H1 (cell line): ENCODE results near the gene PCDH9. TPM values are rescaled to one million over a fixed set of nuclear protein-coding genes. Genes with fewer than 3 reads are reported as not detected.

Experiments used
- CTCF ChIA-PET: fragments of 300-600 bp; sonication (Branson Sonifier 250); formaldehyde crosslinking; loops from one replicate; lab custom pipeline; 2021; ENCODE audit not compliant: partially characterized antibody; lab: Charles Lee
- POLR2A ChIA-PET: fragments of 300-600 bp; sonication (Branson Sonifier 250); formaldehyde crosslinking; loops from one replicate; lab custom pipeline; 2021; ENCODE audit warnings: inconsistent platforms; ENCODE audit not compliant: partially characterized antibody; lab: Charles Lee
- DNase-seq, 2 experiments: peaks; one replicate each; pipeline versions ENCODE4 v3.0.0 to v3.0.0-alpha.2; 2010 to 2022; ENCODE audit warnings: low spot score in 2 of 2, low read depth in 1 of 2, mixed read lengths in 1 of 2
- FAIRE-seq: peaks from 2 replicates; lab custom pipeline; 2011; peaks lifted over from hg19 to GRCh38; lab: Jason Lieb, UNC
- H2AFZ ChIP-seq: 2 replicates; pipeline ENCODE4 v1.8.1; 2012; ENCODE audit warnings: low read length, inconsistent platforms
- H2AK5ac ChIP-seq: 2 replicates; pipeline ENCODE4 v1.6.1; 2013; ENCODE audit warnings: low read depth, low read length
- H2BK120ac ChIP-seq: replicated peaks from 2 replicates; pipeline ENCODE3; 2013; ENCODE audit warnings: low read depth, low read length, inconsistent platforms
- H2BK12ac ChIP-seq: 2 replicates; pipeline ENCODE4 v1.6.1; 2013; ENCODE audit warnings: low read depth, low read length
- H2BK15ac ChIP-seq: 2 replicates; pipeline ENCODE4 v1.6.1; 2013; ENCODE audit warnings: low read length
- H2BK20ac ChIP-seq: 2 replicates; pipeline ENCODE4 v1.6.1; 2013; ENCODE audit warnings: low read length
- H2BK5ac ChIP-seq: 2 replicates; pipeline ENCODE4 v1.6.1; 2013; ENCODE audit warnings: low read depth, low read length
- H3K14ac ChIP-seq: 2 replicates; pipeline ENCODE4 v1.6.1; 2013; ENCODE audit warnings: inconsistent platforms; ENCODE audit not compliant: insufficient read length
- H3K18ac ChIP-seq: 2 replicates; pipeline ENCODE4 v1.6.1; 2013; ENCODE audit warnings: low read length; ENCODE audit errors: extremely low read depth
- H3K23ac ChIP-seq: 2 replicates; pipeline ENCODE4 v1.6.1; 2013; ENCODE audit warnings: inconsistent platforms; ENCODE audit not compliant: insufficient read length
- H3K23me2 ChIP-seq: 2 replicates; pipeline ENCODE4 v1.6.1; 2013; ENCODE audit warnings: low read depth, low read length
- H3K27ac ChIP-seq: 2 replicates; pipeline ENCODE4 v1.6.1; 2011; ENCODE audit warnings: low read depth, low read length, inconsistent platforms
- H3K27me3 ChIP-seq, 4 experiments: replicated peaks in 1 of 4; 1 replicate in 1 of 4; 2 replicates in 3 of 4; pipeline versions ENCODE4 v1.6.1 to v1.8.1; 2011 to 2013; ENCODE audit warnings: low read length in 3 of 4, mild to moderate bottlenecking in 3 of 4, inconsistent platforms in 2 of 4, mixed read lengths in 2 of 4, moderate library complexity in 1 of 4; ENCODE audit not compliant: control insufficient read depth in 3 of 4, insufficient read depth in 3 of 4; ENCODE audit errors: extremely low read depth in 1 of 4
- H3K36me3 ChIP-seq, 4 experiments: 2 replicates each; pipeline versions ENCODE4 v1.6.1 to v1.8.1; 2011 to 2013; ENCODE audit warnings: mild to moderate bottlenecking in 4 of 4, low read length in 3 of 4, moderate library complexity in 2 of 4, control low read depth in 1 of 4, inconsistent platforms in 1 of 4; ENCODE audit not compliant: insufficient read depth in 4 of 4, control insufficient read depth in 2 of 4
- H3K4ac ChIP-seq: replicated peaks from 2 replicates; pipeline ENCODE3; 2013; ENCODE audit warnings: low read length, low read depth, mixed read lengths, inconsistent platforms; ENCODE audit not compliant: insufficient read length
- H3K4me1 ChIP-seq, 4 experiments: replicated peaks in 1 of 4; 1 replicate in 1 of 4; 2 replicates in 3 of 4; pipeline versions ENCODE4 v1.6.1 to v1.8.1; 2011 to 2013; ENCODE audit warnings: low read length in 3 of 4, inconsistent platforms in 2 of 4, mixed read lengths in 1 of 4; ENCODE audit not compliant: insufficient read depth in 4 of 4, control insufficient read depth in 3 of 4
- H3K4me2 ChIP-seq, 2 experiments: 2 replicates each; pipeline versions ENCODE4 v1.6.1 to v1.8.1; 2011 to 2013; ENCODE audit warnings: low read depth in 2 of 2, low read length in 2 of 2, control low read depth in 1 of 2, inconsistent platforms in 1 of 2, mild to moderate bottlenecking in 1 of 2; ENCODE audit not compliant: insufficient read depth in 1 of 2
- H3K4me3 ChIP-seq, 4 experiments: fragments of 200-600, 300-600 bp in 1 of 4; sonication (generic), shearing (Covaris generic), sonication (Bioruptor Twin) in 1 of 4; 2 replicates each; pipeline versions ENCODE4 v1.5.1 to v1.8.1; 2011 to 2016; ENCODE audit warnings: low read length in 4 of 4, low read depth in 3 of 4, control low read depth in 2 of 4, inconsistent platforms in 2 of 4, mild to moderate bottlenecking in 2 of 4, mixed read lengths in 1 of 4, moderate library complexity in 1 of 4; ENCODE audit not compliant: insufficient read depth in 2 of 4; ENCODE audit errors: extremely low read depth in 1 of 4
- H3K56ac ChIP-seq: replicated peaks from 2 replicates; pipeline ENCODE3; 2013; ENCODE audit warnings: low read depth, mild to moderate bottlenecking, mixed read lengths, low read length, inconsistent platforms; ENCODE audit not compliant: insufficient read length
- H3K79me1 ChIP-seq: 2 replicates; pipeline ENCODE4 v1.6.1; 2013; ENCODE audit warnings: low read depth, low read length, control low read depth
- H3K79me2 ChIP-seq, 2 experiments: 2 replicates each; pipeline versions ENCODE4 v1.6.1 to v1.8.1; 2012 to 2013; ENCODE audit warnings: low read length in 2 of 2, mild to moderate bottlenecking in 2 of 2, inconsistent platforms in 1 of 2; ENCODE audit not compliant: insufficient read depth in 2 of 2, control insufficient read depth in 1 of 2
- H3K9ac ChIP-seq, 4 experiments: replicated peaks in 1 of 4; 1 replicate in 1 of 4; 2 replicates in 3 of 4; pipeline versions ENCODE4 v1.6.1 to v1.8.1; 2011 to 2013; ENCODE audit warnings: low read depth in 3 of 4, low read length in 3 of 4, control low read depth in 2 of 4, mild to moderate bottlenecking in 2 of 4, moderate library complexity in 2 of 4, inconsistent platforms in 1 of 4; ENCODE audit errors: extremely low read depth in 1 of 4
- H3K9me3 ChIP-seq, 2 experiments: 2 replicates each; pipeline versions ENCODE4 v1.6.1 to v1.8.1; 2012 to 2013; ENCODE audit warnings: mild to moderate bottlenecking in 2 of 2, moderate library complexity in 2 of 2, control low read depth in 1 of 2, inconsistent platforms in 1 of 2, low read depth in 1 of 2, low read length in 1 of 2, mixed read lengths in 1 of 2; ENCODE audit not compliant: insufficient read depth in 2 of 2
- H4K20me1 ChIP-seq, 2 experiments: replicated peaks in 1 of 2; 2 replicates each; pipeline versions ENCODE3 to v1.8.1; 2011 to 2013; ENCODE audit warnings: inconsistent platforms in 2 of 2, low read length in 2 of 2, mild to moderate bottlenecking in 1 of 2; ENCODE audit not compliant: insufficient read depth in 2 of 2, control insufficient read depth in 1 of 2
- H4K5ac ChIP-seq: 2 replicates; pipeline ENCODE4 v1.6.1; 2013; ENCODE audit warnings: low read length, low read depth, mixed read lengths, inconsistent platforms; ENCODE audit not compliant: insufficient read length
- H4K8ac ChIP-seq: 2 replicates; pipeline ENCODE4 v1.8.0; 2013; ENCODE audit warnings: mild to moderate bottlenecking, moderate library complexity, low read length, inconsistent platforms; ENCODE audit not compliant: insufficient read depth; ENCODE audit errors: extremely low read depth
- H4K91ac ChIP-seq: replicated peaks from 2 replicates; pipeline ENCODE3; 2013; ENCODE audit warnings: low read length, mixed read lengths, inconsistent platforms; ENCODE audit not compliant: insufficient read length
- ATF3 ChIP-seq: IDR thresholded peaks from 2 replicates; pipeline ENCODE4 v1.6.1; 2011; ENCODE audit warnings: low read depth, mild to moderate bottlenecking, low read length; ENCODE audit not compliant: insufficient read depth
- CBX5 ChIP-seq: fragments of 300-800, 300-1000 bp; sonication (generic); IDR thresholded peaks from 2 replicates; pipeline ENCODE4 v1.7.1; 2016; ENCODE audit warnings: antibody characterized with exemption, low read length, low read depth
- CBX8 ChIP-seq: fragments of 300-800, 300-1000 bp; sonication (generic); IDR thresholded peaks from 2 replicates; pipeline ENCODE4 v1.7.1; 2016; ENCODE audit warnings: low read depth, low read length, borderline replicate concordance
- EP300 ChIP-seq, 2 experiments: IDR thresholded peaks; 1 replicate in 1 of 2; 2 replicates in 1 of 2; pipeline ENCODE4 v1.6.1; 2011 to 2012; ENCODE audit warnings: low read depth in 2 of 2, low read length in 2 of 2, mild to moderate bottlenecking in 2 of 2, borderline replicate concordance in 1 of 2, inconsistent platforms in 1 of 2, moderate library complexity in 1 of 2
- EZH2 ChIP-seq: fragments of 200-600 bp; sonication (generic); IDR thresholded peaks from 2 replicates; pipeline ENCODE4 v1.7.1; 2012; ENCODE audit warnings: low read depth, mild to moderate bottlenecking, moderate library complexity, low read length, inconsistent platforms; ENCODE audit not compliant: severe bottlenecking
- JUND ChIP-seq: IDR thresholded peaks from 2 replicates; pipeline ENCODE4 v1.6.1; 2011; ENCODE audit warnings: mild to moderate bottlenecking, improper control_type of control experiment, low read length
- KDM4A ChIP-seq: IDR thresholded peaks from one replicate; pipeline ENCODE4 v1.7.1; 2012; ENCODE audit warnings: low read depth, mild to moderate bottlenecking, moderate library complexity, low read length, inconsistent platforms; ENCODE audit not compliant: severe bottlenecking
- PHF8 ChIP-seq: fragments of 200-600 bp; sonication (generic); conservative IDR thresholded peaks from 2 replicates; pipeline ENCODE4 v1.7.1; 2012; ENCODE audit warnings: low read depth, mild to moderate bottlenecking, inconsistent platforms, low read length, moderate library complexity
- SAP30 ChIP-seq: fragments of 300-600 bp; sonication (generic); IDR thresholded peaks from 2 replicates; pipeline ENCODE4 v1.7.1; 2012; ENCODE audit warnings: low read length, moderate library complexity, mild to moderate bottlenecking, inconsistent platforms; ENCODE audit not compliant: insufficient read depth, insufficient replicate concordance
- TBP ChIP-seq: IDR thresholded peaks from 2 replicates; pipeline ENCODE4 v1.6.1; 2011; ENCODE audit warnings: low read depth, low read length, improper control_type of control experiment
- TEAD4 ChIP-seq: IDR thresholded peaks from 2 replicates; pipeline ENCODE4 v1.6.1; 2012; ENCODE audit warnings: low read depth, low read length, inconsistent platforms, mixed read lengths
- WGBS, 2 experiments: shearing (Covaris generic) in 1 of 2; methylation state at CpG; one replicate each; pipeline versions ENCODE4 v1.1.6 to v1.1.7; 2013 to 2015; ENCODE audit warnings: low lambda C conversion rate in 2 of 2, mixed read lengths in 2 of 2, inconsistent platforms in 1 of 2, low coverage in 1 of 2, missing lambda C conversion rate in 1 of 2; ENCODE audit not compliant: insufficient replicate concordance in 2 of 2, insufficient coverage in 1 of 2, insufficient read length in 1 of 2; ENCODE audit errors: extremely low coverage in 1 of 2, missing lambda C conversion rate in 1 of 2; 5-methylcytosine and 5-hydroxymethylcytosine counted together
- polyA plus RNA-seq, 7 experiments: library from polyadenylated mRNA; depleted of rRNA in 3 of 7; stranded (reverse) in 5 of 7; unstranded in 2 of 7; fragments of >200 nt in 5 of 7; fragments of 200-250 nt in 2 of 7; gene quantifications; 1 replicate in 5 of 7; 2 replicates in 1 of 7; 4 replicates in 1 of 7; pipeline versions ENCODE4 v1.2.1 to v1.2.3, GENCODE V29; 2011 to 2013; ENCODE audit warnings: missing spikeins in 2 of 7, mixed read lengths in 2 of 7
- total RNA-seq: library from RNA; stranded (reverse); fragmentation: NEBNext Ultra II Directional; extraction: Animal tissue kit (Norgen Biotek cat#: 25700); gene quantifications from 2 replicates; pipeline ENCODE4 v1.2.1, GENCODE V29; 2021

PCDH9 gene
- total and polyA plus RNA-seq, 2 of the 8 experiments (the other 6 are each of a cell fraction or from before 2014, with no cell fraction given): 0.12 to 0.60 TPM

- Histone ChIP-seq H3K56ac (no peak overlapping the region), H2AK5ac (no peak overlapping the region), H2BK5ac (no peak overlapping the region), H3K14ac (no peak overlapping the region), H3K23me2 (no peaks in the 10 kb centered on the region), H3K4me2 (no peak overlapping the region), H3K4ac (no peak overlapping the region), H3K27ac (no peak overlapping the region), H4K8ac (no peak overlapping the region), H3K4me1 (no peaks in the 10 kb centered on the region; a peak in 1 of 7 replicates), H3K4me3 (no peak overlapping the region), H3K23ac (no peak overlapping the region), H3K9me3 (no peaks in the 10 kb centered on the region), H2BK15ac (no peak overlapping the region), H3K79me1 (no peaks in the 10 kb centered on the region), H4K20me1 (no peaks in the 10 kb centered on the region), H2AFZ (no peak overlapping the region), H3K9ac (peak overlapping the region in 1 of 4 experiments; percentile 34; a peak in 1 of 7 replicates), H3K18ac (no peak overlapping the region), H4K5ac (no peak overlapping the region), H2BK20ac (no peak overlapping the region), H4K91ac (no peak overlapping the region), H2BK120ac (no peak overlapping the region), H3K79me2 (no peaks in the 10 kb centered on the region), H3K36me3 (no peaks in the 10 kb centered on the region), H2BK12ac (no peak overlapping the region), H3K27me3 (no peaks in the 10 kb centered on the region)
- WGBS, 2 experiments: 89% methylated on average over 5 of the region's 5 CpGs; no CpG with 5 or more reads in 1 of the 2 experiments
- FAIRE-seq: no peak
- CTCF ChIA-PET: no interaction called here
- no peak for DNase-seq
- POLR2A ChIA-PET: no interaction called here
- TF ChIP-seq EZH2 (no peak), EP300 (IDR thresholded peaks at IDR 0.05; ENCODE audit: borderline replicate concordance in 1 of 2, low read depth in 2 of 2, low read length in 2 of 2) (no peak), TEAD4 (no peak), SAP30 (no peak), CBX8 (no peak), KDM4A (no peak), ATF3 (no peak), PHF8 (no peak), JUND (no peak), TBP (no peak), CBX5 (no peak)
Observed at GRCh38 chr13:66803013-66803807, 426.9 kb downstream of the PCDH9 start.
